Measurements from ENCODE around the gene TPRG1L.

Gene TPRG1L

GRCh38 chr1:3670823-3671265 is 46.0 kb downstream of the TPRG1L start:
- DNase-seq (ENCODE audit: extremely low read depth, low read depth): no peak
- no peak overlapping the region for H3K4me3 ChIP-seq (replicated peaks; ENCODE audit: low read depth, low read length)
- TF ChIP-seq CTCF (IDR thresholded peaks at IDR 0.05; ENCODE audit: low read depth, low read length, missing control alignments): no peak

- DNase-seq (ENCODE audit: extremely low read depth, low read depth): no peak
- no peak overlapping the region for H3K4me3 ChIP-seq (replicated peaks; ENCODE audit: low read depth, low read length)
- no peak for TF ChIP-seq CTCF (IDR thresholded peaks at IDR 0.05; ENCODE audit: low read depth, low read length, missing control alignments)
These were observed 46.8 kb downstream of the TPRG1L start for GRCh38 chr1:3671371-3672180.

- H3K4me3 ChIP-seq (replicated peaks; ENCODE audit: low read depth, low read length): no peak overlapping the region
- no peak for TF ChIP-seq CTCF (IDR thresholded peaks at IDR 0.05; ENCODE audit: low read depth, low read length, missing control alignments)
- no peak for DNase-seq (ENCODE audit: extremely low read depth, low read depth)
These were observed 47.6 kb downstream of the TPRG1L start for GRCh38 chr1:3672231-3672970.

- DNase-seq (ENCODE audit: extremely low read depth, low read depth): no peak
- H3K4me3 ChIP-seq (replicated peaks; ENCODE audit: low read depth, low read length): no peak overlapping the region
- TF ChIP-seq CTCF (IDR thresholded peaks at IDR 0.05; ENCODE audit: low read depth, low read length, missing control alignments): no peak
These were observed 48.2 kb downstream of the TPRG1L start for GRCh38 chr1:3672971-3673361.

GRCh38 chr1:3673381-3674099 is 48.7 kb downstream of the TPRG1L start:
- H3K4me3 ChIP-seq (replicated peaks; ENCODE audit: low read depth, low read length): no peak overlapping the region
- no peak for DNase-seq (ENCODE audit: extremely low read depth, low read depth)
- TF ChIP-seq CTCF (IDR thresholded peaks at IDR 0.05; ENCODE audit: low read depth, low read length, missing control alignments): no peak

GRCh38 chr1:3674100-3675094 is 49.6 kb downstream of the TPRG1L start:
- DNase-seq (ENCODE audit: extremely low read depth, low read depth): no peak
- no peak for TF ChIP-seq CTCF (IDR thresholded peaks at IDR 0.05; ENCODE audit: low read depth, low read length, missing control alignments)
- H3K4me3 ChIP-seq (replicated peaks; ENCODE audit: low read depth, low read length): no peak overlapping the region

All from HFF-Myc (cell line).